ENCODE measurements around the gene OSBPL8.
"Not testable (repeated sequence)": the region's sequence is repeated elsewhere in the genome, so short reads cannot be mapped to it uniquely, and the experiment has no call there.

OSBPL8 gene

GRCh38 chr12:76491292-76491691 lies 68.3 kb downstream of the OSBPL8 start:
- H3K27me3 ChIP-seq (replicated peaks; ENCODE audit: control insufficient read depth, insufficient read depth, low read length), result no peaks in the 10 kb centered on the region
- no peak overlapping the region for H3K4me3 ChIP-seq (ENCODE audit: low read length)
- no peak for DNase-seq (ENCODE audit: low read depth)
- H3K36me3 ChIP-seq (ENCODE audit: control insufficient read depth, insufficient read depth, low read length, severe bottlenecking), result peaks cover 5% of the 10 kb centered on the region
- no peak overlapping the region for H3K9ac ChIP-seq (ENCODE audit: low read length)
- H3K4me1 ChIP-seq (ENCODE audit: control insufficient read depth, insufficient read depth, low read length), result no peaks in the 10 kb centered on the region
- H3K9me3 ChIP-seq (ENCODE audit: control insufficient read depth, low read length), result peaks cover 12% of the 10 kb centered on the region

- no peak for DNase-seq (ENCODE audit: low read depth)
- Histone ChIP-seq H3K4me1 (ENCODE audit: control insufficient read depth, insufficient read depth, low read length) (no peaks in the 10 kb centered on the region), H3K27me3 (replicated peaks; ENCODE audit: control insufficient read depth, insufficient read depth, low read length) (no peaks in the 10 kb centered on the region), H3K36me3 (ENCODE audit: control insufficient read depth, insufficient read depth, low read length, severe bottlenecking) (peaks cover 8% of the 10 kb centered on the region), H3K9ac (ENCODE audit: low read length) (no peak overlapping the region), H3K4me3 (ENCODE audit: low read length) (no peak overlapping the region), H3K9me3 (ENCODE audit: control insufficient read depth, low read length) (peaks cover 12% of the 10 kb centered on the region)
Measured at GRCh38 chr12:76490763-76491162, 68.8 kb downstream of the OSBPL8 start.

DNA sequence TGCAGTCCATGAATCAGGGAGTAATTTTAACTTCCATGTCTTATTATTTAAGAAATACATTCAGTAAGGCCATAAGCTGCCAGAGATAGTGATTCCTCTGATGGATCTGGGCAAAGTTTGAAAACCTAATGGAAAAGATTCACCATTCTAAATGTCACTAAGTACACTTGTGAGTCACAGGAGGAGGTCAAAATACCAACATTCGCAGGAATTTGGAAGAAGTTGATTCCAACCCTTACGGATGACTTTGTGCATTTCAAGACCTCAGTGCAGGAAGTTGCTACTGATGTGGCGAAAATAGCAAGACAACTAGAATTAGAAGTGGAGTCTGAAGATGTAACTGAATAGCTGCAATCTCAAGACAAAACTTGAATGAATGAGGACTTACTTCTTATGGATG lies 69.8 kb downstream of the OSBPL8 start:
- DNase-seq (ENCODE audit: low read depth), result peak; percentile 3
- H3K9me3 ChIP-seq (ENCODE audit: control insufficient read depth, low read length), result peaks cover 12% of the 10 kb centered on the region
- H3K4me1 ChIP-seq (ENCODE audit: control insufficient read depth, insufficient read depth, low read length), result no peaks in the 10 kb centered on the region
- no peaks in the 10 kb centered on the region for H3K27me3 ChIP-seq (replicated peaks; ENCODE audit: control insufficient read depth, insufficient read depth, low read length)
- H3K9ac ChIP-seq (ENCODE audit: low read length), result no peak overlapping the region
- H3K36me3 ChIP-seq (ENCODE audit: control insufficient read depth, insufficient read depth, low read length, severe bottlenecking), result peaks cover 11% of the 10 kb centered on the region
- H3K4me3 ChIP-seq (ENCODE audit: low read length), result no peak overlapping the region

- no peaks in the 10 kb centered on the region for H3K27me3 ChIP-seq (replicated peaks; ENCODE audit: control insufficient read depth, insufficient read depth, low read length)
- no peaks in the 10 kb centered on the region for H3K4me1 ChIP-seq (ENCODE audit: control insufficient read depth, insufficient read depth, low read length)
Measured at GRCh38 chr12:76486011-76486410, 73.6 kb downstream of the OSBPL8 start.

GRCh38 chr12:76480796-76481195 lies 78.8 kb downstream of the OSBPL8 start:
- Histone ChIP-seq H3K36me3 (ENCODE audit: control insufficient read depth, insufficient read depth, low read length, severe bottlenecking) (peaks cover 4% of the 10 kb centered on the region), H3K9ac (ENCODE audit: low read length) (no peak overlapping the region), H3K4me1 (ENCODE audit: control insufficient read depth, insufficient read depth, low read length) (no peaks in the 10 kb centered on the region), H3K9me3 (ENCODE audit: control insufficient read depth, low read length) (no peaks in the 10 kb centered on the region), H3K27me3 (replicated peaks; ENCODE audit: control insufficient read depth, insufficient read depth, low read length) (no peaks in the 10 kb centered on the region), H3K4me3 (ENCODE audit: low read length) (no peak overlapping the region)
- no peak for DNase-seq (ENCODE audit: low read depth)

More at GRCh38 chr12:76486011-76486410, 73.6 kb downstream of the OSBPL8 start:
- Histone ChIP-seq H3K36me3 (ENCODE audit: control insufficient read depth, insufficient read depth, low read length, severe bottlenecking) (peaks cover 11% of the 10 kb centered on the region), H3K9me3 (ENCODE audit: control insufficient read depth, low read length) (no peaks in the 10 kb centered on the region), H3K9ac (ENCODE audit: low read length) (no peak overlapping the region), H3K4me3 (ENCODE audit: low read length) (no peak overlapping the region)
- DNase-seq (ENCODE audit: low read depth), result no peak

- no peak for DNase-seq (ENCODE audit: low read depth)
- no peaks in the 10 kb centered on the region for H3K9me3 ChIP-seq (ENCODE audit: control insufficient read depth, low read length)
- H3K4me1 ChIP-seq (ENCODE audit: control insufficient read depth, insufficient read depth, low read length), result no peaks in the 10 kb centered on the region
- H3K36me3 ChIP-seq (ENCODE audit: control insufficient read depth, insufficient read depth, low read length, severe bottlenecking), result no peaks in the 10 kb centered on the region
- no peak overlapping the region for H3K9ac ChIP-seq (ENCODE audit: low read length)
- no peaks in the 10 kb centered on the region for H3K27me3 ChIP-seq (replicated peaks; ENCODE audit: control insufficient read depth, insufficient read depth, low read length)
- H3K4me3 ChIP-seq (ENCODE audit: low read length), result no peak overlapping the region
Measured at GRCh38 chr12:76478045-76478444, 81.5 kb downstream of the OSBPL8 start.

DNA sequence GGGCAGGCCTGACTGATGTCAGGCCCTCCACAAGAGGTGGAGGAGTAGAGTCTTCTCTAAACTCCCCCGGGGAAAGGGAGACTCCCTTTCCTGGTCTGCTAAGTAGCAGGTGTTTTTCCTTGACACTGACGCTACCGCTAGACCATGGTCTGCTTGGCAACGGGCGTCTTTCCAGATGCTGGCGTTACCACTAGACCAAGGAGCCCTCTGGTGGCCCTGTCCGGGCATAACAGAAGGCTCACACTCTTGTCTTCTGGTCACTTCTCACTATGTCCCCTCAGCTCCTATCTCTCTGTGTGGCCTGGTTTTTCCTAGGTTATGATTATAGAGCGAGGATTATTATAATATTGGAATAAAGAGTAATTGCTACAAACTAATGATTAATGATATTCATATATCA lies 86.7 kb downstream of the OSBPL8 start:
- H3K27me3 ChIP-seq (replicated peaks; ENCODE audit: control insufficient read depth, insufficient read depth, low read length); H3K36me3 ChIP-seq (ENCODE audit: control insufficient read depth, insufficient read depth, low read length, severe bottlenecking); H3K9me3 ChIP-seq (ENCODE audit: control insufficient read depth, low read length); H3K9ac ChIP-seq (ENCODE audit: low read length); H3K4me3 ChIP-seq (ENCODE audit: low read length); DNase-seq (ENCODE audit: low read depth): not testable (repeated sequence)
- peaks cover 19% of the 10 kb centered on the region for H3K4me1 ChIP-seq (ENCODE audit: control insufficient read depth, insufficient read depth, low read length)

DNA sequence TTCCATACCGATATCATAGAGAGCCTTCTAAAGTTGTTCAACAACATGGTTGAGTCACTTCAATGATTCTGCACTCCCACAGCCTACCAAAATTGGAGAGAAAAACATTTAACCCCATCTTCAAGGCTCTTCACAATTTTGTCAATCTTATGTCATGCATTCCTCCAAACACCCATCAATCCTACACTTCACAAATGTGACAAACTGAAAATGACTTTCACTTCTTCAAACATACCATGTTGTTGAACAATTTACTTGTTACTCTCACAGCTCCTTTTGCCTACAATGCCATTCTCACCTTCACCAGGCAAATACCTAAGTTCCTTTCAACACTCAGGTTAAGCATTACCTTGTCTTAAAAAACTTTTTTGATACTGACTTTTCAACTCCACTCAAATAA lies 88.0 kb downstream of the OSBPL8 start:
- no peak overlapping the region for H3K9ac ChIP-seq (ENCODE audit: low read length)
- no peaks in the 10 kb centered on the region for H3K36me3 ChIP-seq (ENCODE audit: control insufficient read depth, insufficient read depth, low read length, severe bottlenecking)
- no peaks in the 10 kb centered on the region for H3K27me3 ChIP-seq (replicated peaks; ENCODE audit: control insufficient read depth, insufficient read depth, low read length)
- no peak for DNase-seq (ENCODE audit: low read depth)
- no peak overlapping the region for H3K4me3 ChIP-seq (ENCODE audit: low read length)
- H3K4me1 ChIP-seq (ENCODE audit: control insufficient read depth, insufficient read depth, low read length), result peaks cover 19% of the 10 kb centered on the region
- no peaks in the 10 kb centered on the region for H3K9me3 ChIP-seq (ENCODE audit: control insufficient read depth, low read length)

DNA sequence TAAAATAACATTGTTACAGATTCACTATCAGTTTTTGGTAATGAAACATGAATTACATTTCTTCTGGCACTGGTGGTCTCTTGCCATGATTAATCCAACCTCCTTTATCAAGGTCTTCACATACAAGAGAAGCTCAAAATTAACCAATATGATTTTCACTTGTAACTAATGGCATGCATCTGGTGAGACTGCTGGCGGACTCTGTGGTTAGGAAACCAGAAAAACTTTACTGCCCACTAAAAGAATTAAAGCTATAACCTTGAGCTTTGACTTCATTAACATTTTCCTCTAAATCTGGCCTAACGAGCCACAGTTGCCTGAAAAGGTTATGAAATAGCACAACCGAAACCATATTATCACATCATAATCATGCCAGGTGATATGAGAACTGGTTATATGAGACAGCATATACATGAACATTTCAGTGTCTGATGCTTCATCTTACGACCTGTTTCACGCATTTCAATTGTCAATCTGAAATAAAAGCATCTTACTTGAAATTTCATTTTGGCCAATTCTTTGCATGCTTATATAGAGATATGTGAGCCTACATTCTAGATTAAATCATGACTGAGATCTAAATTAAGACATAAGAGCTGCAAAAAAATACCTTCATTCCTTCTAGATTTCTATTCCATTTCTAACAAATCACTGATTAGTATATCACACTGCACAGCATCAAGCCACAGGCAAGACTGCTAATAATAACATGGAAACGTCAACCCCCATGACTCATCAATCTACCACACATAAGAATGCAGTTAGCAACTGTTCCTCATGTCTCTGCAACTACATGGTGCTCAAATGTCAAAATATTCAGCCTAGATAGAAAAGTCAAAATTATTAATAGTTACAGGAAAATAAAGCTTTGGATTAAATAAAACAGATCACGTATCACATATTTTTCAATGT lies 89.3 kb downstream of the OSBPL8 start:
- H3K27me3 ChIP-seq (replicated peaks; ENCODE audit: control insufficient read depth, insufficient read depth, low read length), result no peaks in the 10 kb centered on the region
- no peak overlapping the region for H3K4me3 ChIP-seq (ENCODE audit: low read length)
- peak; percentile 74 for DNase-seq (ENCODE audit: low read depth)
- H3K9ac ChIP-seq (ENCODE audit: low read length), result no peak overlapping the region
- H3K36me3 ChIP-seq (ENCODE audit: control insufficient read depth, insufficient read depth, low read length, severe bottlenecking), result no peaks in the 10 kb centered on the region
- peaks cover 19% of the 10 kb centered on the region for H3K4me1 ChIP-seq (ENCODE audit: control insufficient read depth, insufficient read depth, low read length)
- no peaks in the 10 kb centered on the region for H3K9me3 ChIP-seq (ENCODE audit: control insufficient read depth, low read length)

- H3K36me3 ChIP-seq (ENCODE audit: control insufficient read depth, insufficient read depth, low read length, severe bottlenecking), result no peaks in the 10 kb centered on the region
- H3K27me3 ChIP-seq (replicated peaks; ENCODE audit: control insufficient read depth, insufficient read depth, low read length), result no peaks in the 10 kb centered on the region
- H3K4me3 ChIP-seq (ENCODE audit: low read length), result no peak overlapping the region
- no peak for DNase-seq (ENCODE audit: low read depth)
- H3K9me3 ChIP-seq (ENCODE audit: control insufficient read depth, low read length), result no peaks in the 10 kb centered on the region
- no peak overlapping the region for H3K9ac ChIP-seq (ENCODE audit: low read length)
- peaks cover 16% of the 10 kb centered on the region for H3K4me1 ChIP-seq (ENCODE audit: control insufficient read depth, insufficient read depth, low read length)
Measured at GRCh38 chr12:76464631-76465166, 94.9 kb downstream of the OSBPL8 start.

DNA sequence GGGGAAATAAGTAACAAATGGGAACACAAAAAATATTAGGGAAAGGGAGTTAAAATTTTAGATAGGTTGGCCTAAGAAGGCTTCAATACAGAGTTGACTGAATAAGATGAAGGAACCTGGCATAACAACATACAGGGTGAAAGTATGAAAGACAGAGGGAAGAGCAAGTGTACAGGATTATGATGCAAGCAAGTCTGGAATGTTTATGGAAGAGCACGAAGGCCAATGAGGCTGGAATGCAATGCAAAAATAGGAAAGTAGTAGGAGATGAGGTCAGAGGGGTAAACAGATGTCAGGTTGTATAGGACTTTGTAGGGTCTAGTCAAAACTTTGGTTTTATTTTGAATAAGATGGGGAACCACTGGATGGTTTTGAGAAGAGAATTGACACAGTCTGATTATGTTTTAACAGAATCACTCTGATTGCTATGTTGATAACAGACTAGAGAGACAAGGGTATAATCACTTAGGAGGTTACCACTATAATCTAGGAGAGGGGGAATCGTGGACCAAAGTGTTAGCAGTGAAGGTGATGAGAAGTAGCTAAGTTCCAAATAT lies 96.8 kb downstream of the OSBPL8 start:
- peaks cover 12% of the 10 kb centered on the region for H3K4me1 ChIP-seq (ENCODE audit: control insufficient read depth, insufficient read depth, low read length)
- H3K36me3 ChIP-seq (ENCODE audit: control insufficient read depth, insufficient read depth, low read length, severe bottlenecking), result no peaks in the 10 kb centered on the region
- DNase-seq (ENCODE audit: low read depth), result no peak
- no peak overlapping the region for H3K4me3 ChIP-seq (ENCODE audit: low read length)
- H3K9me3 ChIP-seq (ENCODE audit: control insufficient read depth, low read length), result no peaks in the 10 kb centered on the region
- H3K27me3 ChIP-seq (replicated peaks; ENCODE audit: control insufficient read depth, insufficient read depth, low read length), result no peaks in the 10 kb centered on the region
- no peak overlapping the region for H3K9ac ChIP-seq (ENCODE audit: low read length)

Measured in adipocyte (in vitro differentiated cells).